ENCODE results near the gene PLEKHG1.

Gene PLEKHG1

GRCh38 chr6:150639823-150640331, 40.2 kb downstream of the PLEKHG1 start:
- no peak for DNase-seq (ENCODE audit: low read depth in 2 of 2)

GRCh38 chr6:150640556-150641209, 41.0 kb downstream of the PLEKHG1 start:
- DNase-seq (ENCODE audit: low read depth in 2 of 2), result no peak

- no peak for DNase-seq (ENCODE audit: low read depth in 2 of 2)
Observed at GRCh38 chr6:150641398-150642139, 41.9 kb downstream of the PLEKHG1 start.

GRCh38 chr6:150646228-150646627, 46.5 kb downstream of the PLEKHG1 start:
- DNase-seq (ENCODE audit: low read depth in 2 of 2), result no peak

- DNase-seq (ENCODE audit: low read depth in 2 of 2), result no peak
Observed at GRCh38 chr6:150647051-150647450, 47.4 kb downstream of the PLEKHG1 start.
